Measurements from ENCODE around the gene RAB17.
"Not testable (repeated sequence)": the region's sequence is repeated elsewhere in the genome, so short reads cannot be mapped to it uniquely, and the experiment has no call there.

Gene RAB17

DNA sequence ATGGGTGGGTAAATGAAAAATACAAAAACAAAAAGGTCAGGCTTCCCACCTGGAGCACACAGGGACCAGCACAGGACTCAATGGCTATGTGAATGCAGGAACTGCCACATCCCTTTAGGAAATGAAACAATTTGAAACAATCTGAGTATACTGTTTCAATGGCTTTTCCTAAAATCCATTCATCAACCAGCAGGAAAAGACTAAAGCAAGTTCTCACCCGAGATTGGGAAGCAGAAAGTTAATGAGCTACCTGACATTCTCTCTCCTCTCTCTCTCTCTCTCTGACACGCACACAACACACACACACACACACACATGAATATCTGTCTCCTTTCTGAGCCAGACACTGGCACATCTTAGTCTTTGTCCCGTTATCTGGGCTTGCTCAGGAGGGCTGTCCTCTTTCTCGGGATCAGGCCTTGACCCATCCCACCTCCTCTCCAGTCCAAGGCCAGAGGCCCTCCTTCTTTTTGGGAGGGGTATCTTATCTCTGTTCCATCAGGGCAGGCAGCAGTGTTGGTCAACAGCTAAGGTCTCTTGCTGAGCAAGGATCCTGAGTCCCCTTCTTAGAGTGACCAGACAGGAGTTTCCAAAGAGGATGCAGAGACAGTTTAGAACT lies 25.2 kb upstream of the RAB17 start:
- no peaks in the 10 kb centered on the region for H3K4me1 ChIP-seq (ENCODE audit: low read length)
- TF ChIP-seq, protein P1, sequence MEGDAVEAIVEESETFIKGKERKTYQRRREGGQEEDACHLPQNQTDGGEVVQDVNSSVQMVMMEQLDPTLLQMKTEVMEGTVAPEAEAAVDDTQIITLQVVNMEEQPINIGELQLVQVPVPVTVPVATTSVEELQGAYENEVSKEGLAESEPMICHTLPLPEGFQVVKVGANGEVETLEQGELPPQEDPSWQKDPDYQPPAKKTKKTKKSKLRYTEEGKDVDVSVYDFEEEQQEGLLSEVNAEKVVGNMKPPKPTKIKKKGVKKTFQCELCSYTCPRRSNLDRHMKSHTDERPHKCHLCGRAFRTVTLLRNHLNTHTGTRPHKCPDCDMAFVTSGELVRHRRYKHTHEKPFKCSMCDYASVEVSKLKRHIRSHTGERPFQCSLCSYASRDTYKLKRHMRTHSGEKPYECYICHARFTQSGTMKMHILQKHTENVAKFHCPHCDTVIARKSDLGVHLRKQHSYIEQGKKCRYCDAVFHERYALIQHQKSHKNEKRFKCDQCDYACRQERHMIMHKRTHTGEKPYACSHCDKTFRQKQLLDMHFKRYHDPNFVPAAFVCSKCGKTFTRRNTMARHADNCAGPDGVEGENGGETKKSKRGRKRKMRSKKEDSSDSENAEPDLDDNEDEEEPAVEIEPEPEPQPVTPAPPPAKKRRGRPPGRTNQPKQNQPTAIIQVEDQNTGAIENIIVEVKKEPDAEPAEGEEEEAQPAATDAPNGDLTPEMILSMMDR (IDR thresholded peaks at IDR 0.05; ENCODE audit: low read depth, low read length), result no peak
- TF ChIP-seq EZH2phosphoT487 (IDR thresholded peaks at IDR 0.05; ENCODE audit: low read depth), result no peak
- no peaks in the 10 kb centered on the region for H3K27me3 ChIP-seq (ENCODE audit: low read depth, low read length)
- H3K79me2 ChIP-seq (ENCODE audit: low read length), result no peaks in the 10 kb centered on the region
- H4K20me1 ChIP-seq (ENCODE audit: insufficient read depth, low read length), result no peaks in the 10 kb centered on the region
- H2AFZ ChIP-seq (ENCODE audit: low read depth, low read length), result no peak overlapping the region
- H3K4me3 ChIP-seq (ENCODE audit: low read length), result no peak overlapping the region
- no peak overlapping the region for H3K27ac ChIP-seq (ENCODE audit: low read length)
- no peak overlapping the region for H3K9ac ChIP-seq (ENCODE audit: low read length)
- no peak overlapping the region for H3K4me2 ChIP-seq (ENCODE audit: low read length)
- no peaks in the 10 kb centered on the region for H3K36me3 ChIP-seq (replicated peaks; ENCODE audit: low read depth, low read length)
- no peaks in the 10 kb centered on the region for H3K9me3 ChIP-seq (ENCODE audit: insufficient read depth, low read length)

DNA sequence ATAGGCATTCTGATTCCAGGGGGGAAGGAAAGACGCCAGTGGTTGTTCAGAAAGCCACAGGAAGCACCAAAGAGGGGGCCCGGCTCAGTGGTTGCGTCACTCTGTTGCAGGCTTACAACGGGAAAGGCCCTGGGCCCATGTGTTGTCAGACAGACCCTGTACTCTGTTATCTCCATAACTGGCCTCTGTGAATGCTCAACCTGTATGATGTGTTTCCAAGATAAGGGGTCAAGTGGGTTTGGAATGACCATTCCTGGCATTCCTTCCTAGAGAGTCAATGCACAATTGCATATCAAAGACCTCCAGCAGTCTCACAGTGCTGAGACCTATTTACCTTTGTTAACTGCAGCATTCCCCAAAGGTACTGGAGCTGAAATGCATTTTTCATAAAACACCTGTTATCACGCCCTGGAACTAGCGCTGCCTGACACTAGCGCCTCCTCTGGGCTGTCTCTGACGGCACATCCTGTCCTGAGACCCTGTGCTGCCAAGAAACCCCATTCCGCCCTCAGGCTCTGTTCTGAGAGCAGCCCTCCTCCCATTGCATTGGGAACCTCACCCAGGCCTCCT lies 23.7 kb upstream of the RAB17 start:
- Histone ChIP-seq H3K4me2 (ENCODE audit: low read length) (no peak overlapping the region), H3K27ac (ENCODE audit: low read length) (no peak overlapping the region), H3K4me3 (ENCODE audit: low read length) (no peak overlapping the region), H4K20me1 (ENCODE audit: insufficient read depth, low read length) (no peaks in the 10 kb centered on the region), H3K36me3 (replicated peaks; ENCODE audit: low read depth, low read length) (no peaks in the 10 kb centered on the region), H3K9ac (ENCODE audit: low read length) (no peak overlapping the region), H3K27me3 (ENCODE audit: low read depth, low read length) (no peaks in the 10 kb centered on the region), H2AFZ (ENCODE audit: low read depth, low read length) (no peak overlapping the region), H3K9me3 (ENCODE audit: insufficient read depth, low read length) (no peaks in the 10 kb centered on the region), H3K4me1 (ENCODE audit: low read length) (no peaks in the 10 kb centered on the region), H3K79me2 (ENCODE audit: low read length) (no peaks in the 10 kb centered on the region)
- TF ChIP-seq EZH2phosphoT487 (IDR thresholded peaks at IDR 0.05; ENCODE audit: low read depth), result no peak
- TF ChIP-seq, protein P1 (IDR thresholded peaks at IDR 0.05; ENCODE audit: low read depth, low read length), result no peak

DNA sequence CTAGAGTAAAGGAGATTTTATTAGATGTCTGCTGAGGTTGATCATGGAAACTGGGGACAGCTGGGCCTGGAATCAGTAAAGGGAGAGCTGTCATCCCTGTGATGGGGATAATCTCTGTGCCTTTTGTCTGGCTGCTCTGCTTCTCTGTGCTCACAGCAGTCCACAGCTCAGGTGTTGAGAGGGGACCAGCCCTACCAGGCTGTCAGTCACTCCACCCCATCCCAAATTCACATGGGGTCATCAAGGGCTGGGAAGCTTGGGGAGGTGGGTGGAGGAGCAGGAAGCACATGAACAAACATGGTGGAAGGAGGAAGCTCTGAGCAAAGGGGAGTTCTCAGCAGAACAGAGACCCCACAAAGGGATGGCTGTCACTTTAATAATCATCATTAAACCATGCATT lies 23.1 kb upstream of the RAB17 start:
- Histone ChIP-seq H3K9ac (ENCODE audit: low read length) (no peak overlapping the region), H3K27ac (ENCODE audit: low read length) (no peak overlapping the region), H3K4me3 (ENCODE audit: low read length) (no peak overlapping the region), H4K20me1 (ENCODE audit: insufficient read depth, low read length) (no peaks in the 10 kb centered on the region), H3K79me2 (ENCODE audit: low read length) (no peaks in the 10 kb centered on the region), H3K27me3 (ENCODE audit: low read depth, low read length) (no peaks in the 10 kb centered on the region), H3K4me2 (ENCODE audit: low read length) (no peak overlapping the region), H2AFZ (ENCODE audit: low read depth, low read length) (no peak overlapping the region), H3K9me3 (ENCODE audit: insufficient read depth, low read length) (no peaks in the 10 kb centered on the region), H3K4me1 (ENCODE audit: low read length) (no peaks in the 10 kb centered on the region), H3K36me3 (replicated peaks; ENCODE audit: low read depth, low read length) (no peaks in the 10 kb centered on the region)
- TF ChIP-seq, protein P1 (IDR thresholded peaks at IDR 0.05; ENCODE audit: low read depth, low read length), result no peak
- no peak for TF ChIP-seq EZH2phosphoT487 (IDR thresholded peaks at IDR 0.05; ENCODE audit: low read depth)

DNA sequence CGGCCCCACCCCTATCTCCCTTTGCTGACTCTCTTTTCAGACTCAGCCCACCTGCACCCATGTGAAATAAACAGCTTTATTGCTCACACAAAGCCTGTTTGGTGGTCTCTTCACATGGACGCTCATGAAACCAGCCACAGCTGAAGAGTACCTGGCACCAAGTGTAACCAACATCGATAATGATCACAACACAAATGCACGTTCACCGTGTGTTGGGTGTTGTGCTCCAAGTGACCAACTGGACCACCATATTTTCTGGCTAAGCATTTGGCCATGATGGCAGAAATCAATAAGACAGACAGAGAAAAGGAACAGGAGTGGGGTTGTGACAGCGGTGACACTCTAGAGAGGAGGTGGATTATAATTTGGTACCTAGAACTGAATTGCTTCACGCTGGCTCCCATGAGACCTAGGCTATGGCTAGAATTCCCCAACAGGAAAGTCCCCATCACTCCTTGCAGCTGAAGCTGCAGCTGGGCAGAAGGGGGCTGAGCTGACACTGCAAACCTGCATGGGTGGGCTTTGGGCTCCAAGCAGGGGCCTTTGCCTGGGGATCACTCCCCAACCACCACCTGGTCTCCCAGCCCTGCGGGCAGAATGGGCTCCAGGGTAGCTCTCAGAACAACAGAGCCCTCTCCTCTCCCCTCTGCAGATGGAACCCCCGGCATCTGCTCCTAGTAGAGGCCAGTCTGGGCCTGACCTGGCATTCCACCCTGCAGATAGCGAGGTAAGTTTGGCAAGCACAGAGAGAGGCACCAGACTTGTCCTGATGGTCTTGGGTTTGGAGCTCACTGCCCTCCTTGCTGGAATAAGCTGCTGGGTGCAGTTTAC lies 22.2 kb upstream of the RAB17 start:
- H3K4me2 ChIP-seq (ENCODE audit: low read length), result no peak overlapping the region
- H3K4me3 ChIP-seq (ENCODE audit: low read length), result no peak overlapping the region
- no peaks in the 10 kb centered on the region for H3K79me2 ChIP-seq (ENCODE audit: low read length)
- no peaks in the 10 kb centered on the region for H3K9me3 ChIP-seq (ENCODE audit: insufficient read depth, low read length)
- no peak overlapping the region for H2AFZ ChIP-seq (ENCODE audit: low read depth, low read length)
- H3K4me1 ChIP-seq (ENCODE audit: low read length), result no peaks in the 10 kb centered on the region
- no peak overlapping the region for H3K27ac ChIP-seq (ENCODE audit: low read length)
- H3K36me3 ChIP-seq (replicated peaks; ENCODE audit: low read depth, low read length), result no peaks in the 10 kb centered on the region
- H4K20me1 ChIP-seq (ENCODE audit: insufficient read depth, low read length), result no peaks in the 10 kb centered on the region
- no peaks in the 10 kb centered on the region for H3K27me3 ChIP-seq (ENCODE audit: low read depth, low read length)
- TF ChIP-seq EZH2phosphoT487 (IDR thresholded peaks at IDR 0.05; ENCODE audit: low read depth), result no peak
- TF ChIP-seq, protein P1 (IDR thresholded peaks at IDR 0.05; ENCODE audit: low read depth, low read length), result no peak
- H3K9ac ChIP-seq (ENCODE audit: low read length), result no peak overlapping the region

DNA sequence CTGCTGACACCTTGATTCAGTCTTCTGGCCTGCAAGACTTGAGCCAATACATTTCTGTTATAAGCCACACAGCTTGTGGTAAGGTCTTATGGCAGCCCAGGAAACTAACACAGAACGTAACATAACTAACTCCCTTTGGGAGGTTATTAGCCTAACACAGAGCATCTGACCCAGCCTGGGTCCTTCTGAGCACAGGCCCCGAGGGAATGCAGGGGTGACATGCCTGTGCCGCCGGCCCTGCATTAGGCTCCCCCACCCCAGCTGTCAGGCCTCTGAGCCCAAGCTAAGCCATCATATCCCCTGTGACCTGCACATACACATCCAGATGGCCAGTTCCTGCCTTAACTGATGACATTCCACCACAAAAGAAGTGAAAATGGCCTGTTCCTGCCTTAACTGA lies 16.0 kb upstream of the RAB17 start:
- H3K36me3 ChIP-seq (replicated peaks; ENCODE audit: low read depth, low read length); H3K27me3 ChIP-seq (ENCODE audit: low read depth, low read length); H3K4me2 ChIP-seq (ENCODE audit: low read length); H3K9me3 ChIP-seq (ENCODE audit: insufficient read depth, low read length); H3K9ac ChIP-seq (ENCODE audit: low read length); H3K27ac ChIP-seq (ENCODE audit: low read length); H3K4me3 ChIP-seq (ENCODE audit: low read length); H4K20me1 ChIP-seq (ENCODE audit: insufficient read depth, low read length); H3K79me2 ChIP-seq (ENCODE audit: low read length); H3K4me1 ChIP-seq (ENCODE audit: low read length); H2AFZ ChIP-seq (ENCODE audit: low read depth, low read length): not testable (repeated sequence)

All from OCI-LY3 (cell line).